GM23338 (cell line): Measurements from ENCODE around the gene POPDC2. TPM values are rescaled to one million over a fixed set of nuclear protein-coding genes. Genes with fewer than 3 reads are reported as not detected.

Experiments
- ATAC-seq: fragments of 200-7000 bp; cut with Tn5 transposase; 3 replicates; pipeline ENCODE4 v1.9.1; 2020
- DNase-seq: peaks from one replicate; pipeline ENCODE4 v3.0.0-alpha.2; 2015; ENCODE audit warnings: low spot score
- H2AFZ ChIP-seq: fragments of 200-600 bp; sonication (generic); 2 replicates; pipeline ENCODE4 v1.8.0; 2016; ENCODE audit warnings: antibody characterized with exemption, mild to moderate bottlenecking, moderate library complexity
- H3F3A ChIP-seq: fragments of 200-600 bp; sonication (generic); replicated peaks from 2 replicates; pipeline ENCODE4 v1.8.0; 2017; ENCODE audit warnings: antibody characterized with exemption, mixed run types, low read depth
- H3K27ac ChIP-seq: fragments of 200-600 bp; sonication (generic); 2 replicates; pipeline ENCODE4 v1.6.1; 2016; ENCODE audit warnings: low read depth
- H3K27me3 ChIP-seq: fragments of 200-600 bp; sonication (generic); 2 replicates; pipeline ENCODE4 v1.8.0; 2016; ENCODE audit warnings: mild to moderate bottlenecking, mixed run types, moderate library complexity; ENCODE audit not compliant: insufficient read depth
- H3K36me3 ChIP-seq: fragments of 200-600 bp; sonication (generic); 2 replicates; pipeline ENCODE4 v1.8.0; 2016; ENCODE audit warnings: mild to moderate bottlenecking; ENCODE audit not compliant: insufficient read depth
- H3K4me1 ChIP-seq: fragments of 200-600 bp; sonication (generic); 2 replicates; pipeline ENCODE4 v1.8.0; 2016; ENCODE audit warnings: mild to moderate bottlenecking, moderate library complexity; ENCODE audit not compliant: insufficient read depth
- H3K4me2 ChIP-seq: fragments of 200-600 bp; sonication (generic); 2 replicates; pipeline ENCODE4 v1.7.1; 2017; ENCODE audit warnings: mixed run types
- H3K4me3 ChIP-seq: fragments of 200-600 bp; sonication (generic); 2 replicates; pipeline ENCODE4 v1.6.1; 2016; ENCODE audit warnings: mixed run types
- H3K79me2 ChIP-seq: fragments of 200-600 bp; sonication (generic); replicated peaks from 2 replicates; pipeline ENCODE4 v1.8.0; 2017; ENCODE audit warnings: mild to moderate bottlenecking; ENCODE audit not compliant: insufficient read depth
- H3K9me2 ChIP-seq: fragments of 200-600 bp; sonication (generic); 2 replicates; pipeline ENCODE4 v1.8.0; 2017; ENCODE audit not compliant: insufficient read depth
- H4K20me1 ChIP-seq: fragments of 200-600 bp; sonication (generic); replicated peaks from 2 replicates; pipeline ENCODE4 v1.8.0; 2017; ENCODE audit warnings: mild to moderate bottlenecking; ENCODE audit not compliant: insufficient read depth
- H3K27ac Mint-ChIP-seq: 2 replicates; pipeline ENCODE4 v1.8.0; 2020; ENCODE audit warnings: inconsistent platforms, mild to moderate bottlenecking, moderate library complexity, mixed read lengths
- H3K27me3 Mint-ChIP-seq: 3 replicates; pipeline ENCODE4 v1.8.0; 2022; ENCODE audit warnings: low read depth, mild to moderate bottlenecking, moderate library complexity, mixed read lengths, inconsistent platforms; ENCODE audit not compliant: insufficient read depth, poor library complexity
- H3K36me3 Mint-ChIP-seq: 3 replicates; pipeline ENCODE4 v1.8.0; 2021; ENCODE audit warnings: low read depth, mild to moderate bottlenecking, inconsistent platforms, moderate library complexity, mixed read lengths
- H3K4me1 Mint-ChIP-seq: 3 replicates; pipeline ENCODE4 v1.8.0; 2020; ENCODE audit warnings: mild to moderate bottlenecking, inconsistent platforms, mixed read lengths
- H3K4me3 Mint-ChIP-seq: 3 replicates; pipeline ENCODE4 v1.8.0; 2021; ENCODE audit warnings: moderate library complexity, mild to moderate bottlenecking, inconsistent platforms, mixed read lengths
- H3K9me3 Mint-ChIP-seq: 3 replicates; pipeline ENCODE4 v1.8.0; 2020; ENCODE audit warnings: moderate library complexity, mild to moderate bottlenecking, inconsistent platforms, mixed read lengths
- CREB1 ChIP-seq: fragments of 250-450 bp; sonication (Bioruptor Pico); IDR thresholded peaks from 2 replicates; pipeline ENCODE4 v1.5.0; 2020; ENCODE audit warnings: low read depth, mild to moderate bottlenecking, moderate library complexity
- CTCF ChIP-seq, 2 experiments: fragments of 200-600 bp in 1 of 2; sonication (generic) in 1 of 2; conservative IDR thresholded peaks; 2 replicates each; pipeline versions ENCODE4 v1.5.1 to v1.6.1; 2016 to 2017; ENCODE audit warnings: antibody characterized with exemption in 2 of 2, low read depth in 2 of 2, mild to moderate bottlenecking in 2 of 2, moderate library complexity in 1 of 2
- EZH2 ChIP-seq: fragments of 200-600 bp; sonication (generic); IDR thresholded peaks from one replicate; pipeline ENCODE4 v1.8.0; 2017; ENCODE audit warnings: antibody characterized with exemption, mild to moderate bottlenecking, low read depth; ENCODE audit not compliant: unreplicated experiment
- EZH2phosphoT487 ChIP-seq: fragments of 200-600 bp; sonication (generic); IDR thresholded peaks from one replicate; pipeline ENCODE4 v1.8.1; 2018; ENCODE audit warnings: antibody characterized with exemption; ENCODE audit not compliant: unreplicated experiment
- JUNB ChIP-seq: IDR thresholded peaks from one replicate; pipeline ENCODE4 v1.6.1; 2016; ENCODE audit warnings: antibody characterized with exemption; ENCODE audit not compliant: unreplicated experiment
- NANOG ChIP-seq: IDR thresholded peaks from 2 replicates; pipeline ENCODE4 v1.6.1; 2016; ENCODE audit warnings: antibody characterized with exemption, borderline replicate concordance
- POLR2AphosphoS5 ChIP-seq: IDR thresholded peaks from 2 replicates; pipeline ENCODE4 v1.6.1; 2016; ENCODE audit warnings: antibody characterized with exemption, low read depth
- REST ChIP-seq: IDR thresholded peaks from one replicate; pipeline ENCODE4 v1.6.1; 2018; ENCODE audit warnings: antibody characterized with exemption; ENCODE audit not compliant: unreplicated experiment
- STAT1 ChIP-seq: IDR thresholded peaks from one replicate; pipeline ENCODE4 v1.6.1; 2016; ENCODE audit warnings: antibody characterized with exemption; ENCODE audit not compliant: unreplicated experiment
- ZNF331 ChIP-seq: fragments of 250-450 bp; sonication (Bioruptor Pico); IDR thresholded peaks from 2 replicates; pipeline ENCODE4 v1.5.0; 2020; ENCODE audit warnings: low read depth, mild to moderate bottlenecking, moderate library complexity
- polyA plus RNA-seq: library from polyadenylated mRNA; unstranded; fragments of >200 nt; fragmentation: Nextera tagmentation; extraction: Ambion mirVana; gene quantifications from 2 replicates; pipeline ENCODE4 v1.2.1, GENCODE V29; 2016
- total RNA-seq: library from RNA; depleted of rRNA; stranded (reverse); fragments of >200 nt; shearing (Covaris generic); gene quantifications from 2 replicates; pipeline ENCODE4 v1.2.3, GENCODE V29; 2014
- TF ChIP-seq, protein P1 (sequence below): IDR thresholded peaks from 2 replicates; pipeline ENCODE4 v1.6.1; 2016; ENCODE audit warnings: antibody characterized with exemption
- TF ChIP-seq, protein P2 (sequence below): fragments of 250-450 bp; sonication (Bioruptor Pico); IDR thresholded peaks from 2 replicates; pipeline ENCODE4 v1.5.0; 2020; ENCODE audit warnings: mild to moderate bottlenecking, moderate library complexity

Gene POPDC2
- total and polyA plus RNA-seq, 2 experiments from 2014 or later: 0.36 TPM; not detected in 1

GRCh38 chr3:119636891-119637611 is 23.3 kb downstream of the POPDC2 start (continued):
- TF ChIP-seq CTCF (conservative IDR thresholded peaks at IDR 0.05; ENCODE audit: low read depth in 2 of 2) (no peak), EZH2 (no peak), REST (no peak), ZNF331 (no peak), CREB1 (CRISPR knock-in tag) (no peak), EZH2phosphoT487 (no peak), NANOG (no peak), STAT1 (no peak)
- TF ChIP-seq, protein P1, sequence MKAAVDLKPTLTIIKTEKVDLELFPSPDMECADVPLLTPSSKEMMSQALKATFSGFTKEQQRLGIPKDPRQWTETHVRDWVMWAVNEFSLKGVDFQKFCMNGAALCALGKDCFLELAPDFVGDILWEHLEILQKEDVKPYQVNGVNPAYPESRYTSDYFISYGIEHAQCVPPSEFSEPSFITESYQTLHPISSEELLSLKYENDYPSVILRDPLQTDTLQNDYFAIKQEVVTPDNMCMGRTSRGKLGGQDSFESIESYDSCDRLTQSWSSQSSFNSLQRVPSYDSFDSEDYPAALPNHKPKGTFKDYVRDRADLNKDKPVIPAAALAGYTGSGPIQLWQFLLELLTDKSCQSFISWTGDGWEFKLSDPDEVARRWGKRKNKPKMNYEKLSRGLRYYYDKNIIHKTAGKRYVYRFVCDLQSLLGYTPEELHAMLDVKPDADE: no peak

DNA sequence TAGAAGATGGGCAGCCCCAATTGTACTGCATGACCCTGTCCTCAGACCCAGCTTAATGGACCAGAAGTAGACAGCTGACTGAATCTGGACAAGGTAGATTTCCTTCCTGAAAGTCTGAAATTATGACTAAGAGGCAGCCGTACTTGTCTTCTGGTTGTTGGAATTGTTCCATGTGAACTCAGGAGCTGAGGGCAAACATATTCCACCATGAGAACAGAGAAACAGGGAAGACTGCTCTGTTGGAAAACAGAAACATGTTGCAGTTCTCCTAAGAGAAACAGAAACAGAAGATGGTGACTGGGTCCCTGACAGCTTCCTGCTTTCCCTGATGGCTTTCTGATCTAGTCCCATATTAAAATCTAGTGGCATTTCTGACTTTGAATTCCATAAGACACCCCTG is 24.1 kb downstream of the POPDC2 start:
- Mint-ChIP-seq H3K27ac (no peak overlapping the region), H3K27me3 (peaks cover 2% of the 10 kb centered on the region), H3K9me3 (no peaks in the 10 kb centered on the region), H3K4me3 (no peak overlapping the region), H3K36me3 (no peaks in the 10 kb centered on the region), H3K4me1 (no peaks in the 10 kb centered on the region)
- no peaks in the 10 kb centered on the region; the same call in 1 of the 2 replicates for H3K9me2 ChIP-seq
- H3K79me2 ChIP-seq: no peaks in the 10 kb centered on the region
- H3K27me3 ChIP-seq: no peaks in the 10 kb centered on the region
- H3K4me3 ChIP-seq: no peak overlapping the region
- no peak for ATAC-seq
- no peak for DNase-seq
- H3K36me3 ChIP-seq: no peaks in the 10 kb centered on the region
- H3K27ac ChIP-seq: no peak overlapping the region
- H4K20me1 ChIP-seq: no peaks in the 10 kb centered on the region
- no peaks in the 10 kb centered on the region for H3K4me1 ChIP-seq
- no peak overlapping the region for H2AFZ ChIP-seq
- H3K4me2 ChIP-seq: no peak overlapping the region
- no peaks in the 10 kb centered on the region for H3F3A ChIP-seq
- TF ChIP-seq POLR2AphosphoS5 (no peak), STAT1 (no peak), CREB1 (CRISPR knock-in tag) (no peak), JUNB (no peak), NANOG (no peak)
- TF ChIP-seq, protein P2, sequence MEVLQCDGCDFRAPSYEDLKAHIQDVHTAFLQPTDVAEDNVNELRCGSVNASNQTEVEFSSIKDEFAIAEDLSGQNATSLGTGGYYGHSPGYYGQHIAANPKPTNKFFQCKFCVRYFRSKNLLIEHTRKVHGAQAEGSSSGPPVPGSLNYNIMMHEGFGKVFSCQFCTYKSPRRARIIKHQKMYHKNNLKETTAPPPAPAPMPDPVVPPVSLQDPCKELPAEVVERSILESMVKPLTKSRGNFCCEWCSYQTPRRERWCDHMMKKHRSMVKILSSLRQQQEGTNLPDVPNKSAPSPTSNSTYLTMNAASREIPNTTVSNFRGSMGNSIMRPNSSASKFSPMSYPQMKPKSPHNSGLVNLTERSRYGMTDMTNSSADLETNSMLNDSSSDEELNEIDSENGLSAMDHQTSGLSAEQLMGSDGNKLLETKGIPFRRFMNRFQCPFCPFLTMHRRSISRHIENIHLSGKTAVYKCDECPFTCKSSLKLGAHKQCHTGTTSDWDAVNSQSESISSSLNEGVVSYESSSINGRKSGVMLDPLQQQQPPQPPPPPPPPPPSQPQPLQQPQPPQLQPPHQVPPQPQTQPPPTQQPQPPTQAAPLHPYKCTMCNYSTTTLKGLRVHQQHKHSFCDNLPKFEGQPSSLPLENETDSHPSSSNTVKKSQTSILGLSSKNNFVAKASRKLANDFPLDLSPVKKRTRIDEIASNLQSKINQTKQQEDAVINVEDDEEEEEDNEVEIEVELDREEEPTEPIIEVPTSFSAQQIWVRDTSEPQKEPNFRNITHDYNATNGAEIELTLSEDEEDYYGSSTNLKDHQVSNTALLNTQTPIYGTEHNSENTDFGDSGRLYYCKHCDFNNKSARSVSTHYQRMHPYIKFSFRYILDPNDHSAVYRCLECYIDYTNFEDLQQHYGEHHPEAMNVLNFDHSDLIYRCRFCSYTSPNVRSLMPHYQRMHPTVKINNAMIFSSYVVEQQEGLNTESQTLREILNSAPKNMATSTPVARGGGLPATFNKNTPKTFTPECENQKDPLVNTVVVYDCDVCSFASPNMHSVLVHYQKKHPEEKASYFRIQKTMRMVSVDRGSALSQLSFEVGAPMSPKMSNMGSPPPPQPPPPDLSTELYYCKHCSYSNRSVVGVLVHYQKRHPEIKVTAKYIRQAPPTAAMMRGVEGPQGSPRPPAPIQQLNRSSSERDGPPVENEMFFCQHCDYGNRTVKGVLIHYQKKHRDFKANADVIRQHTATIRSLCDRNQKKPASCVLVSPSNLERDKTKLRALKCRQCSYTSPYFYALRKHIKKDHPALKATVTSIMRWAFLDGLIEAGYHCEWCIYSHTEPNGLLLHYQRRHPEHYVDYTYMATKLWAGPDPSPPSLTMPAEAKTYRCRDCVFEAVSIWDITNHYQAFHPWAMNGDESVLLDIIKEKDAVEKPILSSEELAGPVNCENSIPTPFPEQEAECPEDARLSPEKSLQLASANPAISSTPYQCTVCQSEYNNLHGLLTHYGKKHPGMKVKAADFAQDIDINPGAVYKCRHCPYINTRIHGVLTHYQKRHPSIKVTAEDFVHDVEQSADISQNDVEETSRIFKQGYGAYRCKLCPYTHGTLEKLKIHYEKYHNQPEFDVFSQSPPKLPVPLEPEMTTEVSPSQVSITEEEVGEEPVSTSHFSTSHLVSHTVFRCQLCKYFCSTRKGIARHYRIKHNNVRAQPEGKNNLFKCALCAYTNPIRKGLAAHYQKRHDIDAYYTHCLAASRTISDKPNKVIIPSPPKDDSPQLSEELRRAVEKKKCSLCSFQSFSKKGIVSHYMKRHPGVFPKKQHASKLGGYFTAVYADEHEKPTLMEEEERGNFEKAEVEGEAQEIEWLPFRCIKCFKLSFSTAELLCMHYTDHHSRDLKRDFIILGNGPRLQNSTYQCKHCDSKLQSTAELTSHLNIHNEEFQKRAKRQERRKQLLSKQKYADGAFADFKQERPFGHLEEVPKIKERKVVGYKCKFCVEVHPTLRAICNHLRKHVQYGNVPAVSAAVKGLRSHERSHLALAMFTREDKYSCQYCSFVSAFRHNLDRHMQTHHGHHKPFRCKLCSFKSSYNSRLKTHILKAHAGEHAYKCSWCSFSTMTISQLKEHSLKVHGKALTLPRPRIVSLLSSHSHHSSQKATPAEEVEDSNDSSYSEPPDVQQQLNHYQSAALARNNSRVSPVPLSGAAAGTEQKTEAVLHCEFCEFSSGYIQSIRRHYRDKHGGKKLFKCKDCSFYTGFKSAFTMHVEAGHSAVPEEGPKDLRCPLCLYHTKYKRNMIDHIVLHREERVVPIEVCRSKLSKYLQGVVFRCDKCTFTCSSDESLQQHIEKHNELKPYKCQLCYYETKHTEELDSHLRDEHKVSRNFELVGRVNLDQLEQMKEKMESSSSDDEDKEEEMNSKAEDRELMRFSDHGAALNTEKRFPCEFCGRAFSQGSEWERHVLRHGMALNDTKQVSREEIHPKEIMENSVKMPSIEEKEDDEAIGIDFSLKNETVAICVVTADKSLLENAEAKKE (CRISPR knock-in tag): no peak
